Fibroblast of skin of abdomen (primary cell): ENCODE data around the gene MRPL53.
"Not testable (repeated sequence)": the region's sequence is repeated elsewhere in the genome, so short reads cannot be mapped to it uniquely, and the experiment has no call there.

Experiments used
- DNase-seq: peaks from one replicate; pipeline ENCODE4 v3.0.0-alpha.2; 2013

Gene MRPL53

GRCh38 chr2:74502147-74502719 lies 29.8 kb upstream of the MRPL53 start:
- DNase-seq: no peak

GRCh38 chr2:74501335-74502071 lies 29.0 kb upstream of the MRPL53 start:
- no peak for DNase-seq

- no peak for DNase-seq
These were observed 28.1 kb upstream of the MRPL53 start for GRCh38 chr2:74500578-74500946.

GRCh38 chr2:74499940-74500577 lies 27.6 kb upstream of the MRPL53 start:
- DNase-seq: no peak

- no peak for DNase-seq
These were observed 26.9 kb upstream of the MRPL53 start, which contains the start of gene LBX2 for GRCh38 chr2:74499267-74499939. TSS of gene LBX2 (minus strand) at chr2:74499603. CDS start at chr2:74499537, 66 bp downstream.

- DNase-seq: no peak
These were observed 26.2 kb upstream of the MRPL53 start for GRCh38 chr2:74498500-74499266.

GRCh38 chr2:74497777-74498499 lies 25.5 kb upstream of the MRPL53 start:
- no peak for DNase-seq

- DNase-seq: no peak
These were observed 24.7 kb upstream of the MRPL53 start for GRCh38 chr2:74496997-74497776.

GRCh38 chr2:74495440-74495839 lies 23.0 kb upstream of the MRPL53 start:
- DNase-seq: no peak

- DNase-seq: no peak
These were observed 21.1 kb upstream of the MRPL53 start for GRCh38 chr2:74493546-74493945.

GRCh38 chr2:74491648-74492544 lies 19.4 kb upstream of the MRPL53 start:
- no peak for DNase-seq

GRCh38 chr2:74489906-74490305 lies 17.4 kb upstream of the MRPL53 start:
- no peak for DNase-seq

- no peak for DNase-seq
These were observed 16.4 kb upstream of the MRPL53 start for GRCh38 chr2:74488643-74489481.

GRCh38 chr2:74486141-74486540 lies 13.7 kb upstream of the MRPL53 start:
- DNase-seq: no peak

GRCh38 chr2:74483675-74484164 lies 11.2 kb upstream of the MRPL53 start:
- not testable (repeated sequence) for DNase-seq

- peak; percentile 95 for DNase-seq
These were observed 10.6 kb upstream of the MRPL53 start, which contains the start of the genes CCDC142 and TTC31 for GRCh38 chr2:74482801-74483674. TSS of gene CCDC142 (minus strand) at chr2:74482998. CDS start at chr2:74482837, 161 bp downstream. TSS of gene TTC31 (plus strand) at chr2:74483081. CDS start at chr2:74483096, 15 bp downstream.
